GM12878 (cell line): ENCODE results near the gene FAM193B. TPM values are rescaled to one million over a fixed set of nuclear protein-coding genes. Genes with fewer than 3 reads are reported as not detected.

Experiments
- CBFB ChIP-seq: IDR thresholded peaks from 2 replicates; pipeline ENCODE4 v1.6.1; 2016; ENCODE audit warnings: antibody characterized with exemption, low read depth
- CHD1 ChIP-seq: IDR thresholded peaks from 2 replicates; pipeline ENCODE4 v1.6.1; 2012; ENCODE audit warnings: low read depth, low read length, improper control_type of control experiment
- CHD2 ChIP-seq: IDR thresholded peaks from 2 replicates; pipeline ENCODE4 v1.6.1; 2011; ENCODE audit warnings: low read depth, low read length, improper control_type of control experiment, borderline replicate concordance
- MTA3 ChIP-seq: IDR thresholded peaks from 2 replicates; pipeline ENCODE4 v1.6.1; 2012; ENCODE audit warnings: low read length, inconsistent platforms, borderline replicate concordance
- NFIC ChIP-seq: IDR thresholded peaks from 2 replicates; pipeline ENCODE4 v1.6.1; 2012; ENCODE audit warnings: low read depth, mild to moderate bottlenecking, inconsistent platforms, low read length, moderate library complexity
- NR2F1 ChIP-seq: fragments of 450-650 bp; conservative IDR thresholded peaks from 2 replicates; pipeline ENCODE4 v1.6.1; 2017; ENCODE audit warnings: mild to moderate bottlenecking
- NRF1 ChIP-seq: conservative IDR thresholded peaks from 2 replicates; pipeline ENCODE4 v1.6.1; 2011; ENCODE audit warnings: mild to moderate bottlenecking, low read depth, low read length, improper control_type of control experiment
- RB1 ChIP-seq: fragments of 450-650 bp; formaldehyde crosslinking; IDR thresholded peaks from 2 replicates; pipeline ENCODE4 v1.6.1; 2017; ENCODE audit warnings: mild to moderate bottlenecking, borderline replicate concordance
- REST ChIP-seq: IDR thresholded peaks from 2 replicates; pipeline ENCODE4 v1.6.1; 2012; ENCODE audit warnings: mild to moderate bottlenecking, low read depth, low read length
- SP1 ChIP-seq: IDR thresholded peaks from one replicate; pipeline ENCODE4 v1.6.1; 2011; ENCODE audit warnings: low read depth, low read length
- TAF1 ChIP-seq: IDR thresholded peaks from 2 replicates; pipeline ENCODE4 v1.6.1; 2011; ENCODE audit warnings: mild to moderate bottlenecking, low read depth, low read length, borderline replicate concordance
- TARDBP ChIP-seq: IDR thresholded peaks from 2 replicates; pipeline ENCODE4 v1.6.1; 2016; ENCODE audit warnings: borderline replicate concordance
- ZBTB40 ChIP-seq: fragments of 450-650 bp; IDR thresholded peaks from 2 replicates; pipeline ENCODE4 v1.6.1; 2016; ENCODE audit warnings: mild to moderate bottlenecking, moderate library complexity, borderline replicate concordance
- ZNF207 ChIP-seq: fragments of 450-650 bp; IDR thresholded peaks from 2 replicates; pipeline ENCODE4 v1.6.1; 2014; ENCODE audit warnings: antibody characterized with exemption, mild to moderate bottlenecking, borderline replicate concordance
- polyA plus RNA-seq, 11 experiments: library from polyadenylated mRNA; depleted of rRNA in 4 of 11; unstranded in 6 of 11; stranded (reverse) in 5 of 11; fragments of >200 nt; fragmentation: Nextera tagmentation in 4 of 11; fragmentation: Illumina TruSeq in 1 of 11; extraction: Ambion mirVana in 4 of 11; extraction: Trizol in 1 of 11; gene quantifications; 1 replicate in 1 of 11; 2 replicates in 10 of 11; pipeline versions ENCODE4 v1.2.1 to v1.2.3, GENCODE V29; 2011 to 2016; ENCODE audit warnings: inconsistent platforms in 2 of 11, missing spikeins in 2 of 11, low read depth in 1 of 11
- total RNA-seq, 4 experiments: library from RNA; depleted of rRNA in 3 of 4; stranded (reverse); fragments of >200 nt in 3 of 4; fragmentation: Illumina TruSeq in 1 of 4; extraction: Trizol in 1 of 4; gene quantifications; 2 replicates each; pipeline versions ENCODE4 v1.2.1 to v1.2.3, GENCODE V29; 2013 to 2021
- TF ChIP-seq, protein P1 (sequence below): IDR thresholded peaks from 2 replicates; pipeline ENCODE4 v1.6.1; 2011; ENCODE audit warnings: borderline replicate concordance, low read depth, mild to moderate bottlenecking, moderate library complexity, mixed read lengths, low read length; ENCODE audit not compliant: insufficient read depth; ENCODE audit errors: extremely low read length
- TF ChIP-seq, protein P2 (sequence below): fragments of 450-650 bp; IDR thresholded peaks from 2 replicates; pipeline ENCODE4 v1.6.1; 2017; ENCODE audit warnings: mild to moderate bottlenecking, low read depth, inconsistent platforms; ENCODE audit not compliant: poor library complexity, severe bottlenecking

FAM193B gene
- total and polyA plus RNA-seq, 10 of the 15 experiments (the other 5 are each of a cell fraction or from before 2014, with no cell fraction given) = 3.3 to 47.0 (median 25.1) TPM

DNA sequence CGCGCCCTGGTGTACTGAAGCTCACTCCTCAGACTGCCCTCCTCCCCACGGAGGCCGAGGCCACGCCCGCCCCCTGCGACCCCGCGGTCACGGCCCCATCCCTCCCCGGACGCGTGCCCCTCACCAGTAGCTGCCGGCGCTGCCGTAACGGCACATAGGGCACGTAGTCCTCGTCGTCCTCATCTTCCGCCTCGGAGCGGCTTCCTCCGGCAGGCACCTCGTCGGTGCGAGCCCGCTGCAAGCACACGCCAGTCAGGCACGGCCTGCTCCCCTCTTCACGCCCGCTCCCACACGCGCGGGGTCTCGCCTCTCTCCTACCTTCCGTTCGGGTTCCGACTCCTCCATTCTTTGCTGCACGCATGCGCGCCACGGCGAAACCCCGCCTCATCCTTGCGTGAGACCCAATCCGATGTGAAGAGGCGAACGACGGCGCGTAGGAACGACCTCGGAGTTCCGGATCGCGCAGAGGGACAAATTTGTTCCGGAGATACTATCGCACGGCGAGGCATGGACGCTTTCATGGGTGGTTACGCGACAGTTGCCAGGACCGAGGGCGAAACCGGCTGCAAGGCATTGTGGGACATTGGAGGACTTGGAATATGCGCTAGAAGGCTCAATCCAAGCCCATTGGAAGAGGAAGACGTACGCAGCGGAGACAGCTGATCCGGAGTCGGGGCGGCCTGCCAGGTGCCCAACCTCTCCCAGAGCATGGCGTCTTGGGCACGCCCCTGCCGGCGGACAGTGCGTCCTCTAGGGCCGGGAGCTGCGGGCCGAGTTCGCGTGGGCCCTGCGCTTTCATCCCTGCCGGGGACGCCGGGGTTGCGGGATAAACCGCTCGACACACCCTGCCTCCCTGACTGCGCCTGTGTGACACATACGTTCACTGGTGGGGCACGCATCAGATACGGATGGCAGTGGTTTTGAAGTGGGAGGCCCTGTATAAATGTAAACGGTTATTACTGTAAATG lies 37.5 kb downstream of the FAM193B start, which contains the start of gene DDX41 (continued):
- peak; percentile 84; the same call in 1 of the 2 replicates for TF ChIP-seq CHD1
- peak; percentile 37 for TF ChIP-seq NR2F1
- TF ChIP-seq SP1 = peak; percentile 66
- TF ChIP-seq, protein P1, sequence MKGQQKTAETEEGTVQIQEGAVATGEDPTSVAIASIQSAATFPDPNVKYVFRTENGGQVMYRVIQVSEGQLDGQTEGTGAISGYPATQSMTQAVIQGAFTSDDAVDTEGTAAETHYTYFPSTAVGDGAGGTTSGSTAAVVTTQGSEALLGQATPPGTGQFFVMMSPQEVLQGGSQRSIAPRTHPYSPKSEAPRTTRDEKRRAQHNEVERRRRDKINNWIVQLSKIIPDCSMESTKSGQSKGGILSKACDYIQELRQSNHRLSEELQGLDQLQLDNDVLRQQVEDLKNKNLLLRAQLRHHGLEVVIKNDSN = no peak
- TF ChIP-seq CBFB = peak; percentile 80
- no peak for TF ChIP-seq MTA3
- TF ChIP-seq CHD2 = peak; percentile 83
- TF ChIP-seq TARDBP = no peak
- TF ChIP-seq, protein P2, sequence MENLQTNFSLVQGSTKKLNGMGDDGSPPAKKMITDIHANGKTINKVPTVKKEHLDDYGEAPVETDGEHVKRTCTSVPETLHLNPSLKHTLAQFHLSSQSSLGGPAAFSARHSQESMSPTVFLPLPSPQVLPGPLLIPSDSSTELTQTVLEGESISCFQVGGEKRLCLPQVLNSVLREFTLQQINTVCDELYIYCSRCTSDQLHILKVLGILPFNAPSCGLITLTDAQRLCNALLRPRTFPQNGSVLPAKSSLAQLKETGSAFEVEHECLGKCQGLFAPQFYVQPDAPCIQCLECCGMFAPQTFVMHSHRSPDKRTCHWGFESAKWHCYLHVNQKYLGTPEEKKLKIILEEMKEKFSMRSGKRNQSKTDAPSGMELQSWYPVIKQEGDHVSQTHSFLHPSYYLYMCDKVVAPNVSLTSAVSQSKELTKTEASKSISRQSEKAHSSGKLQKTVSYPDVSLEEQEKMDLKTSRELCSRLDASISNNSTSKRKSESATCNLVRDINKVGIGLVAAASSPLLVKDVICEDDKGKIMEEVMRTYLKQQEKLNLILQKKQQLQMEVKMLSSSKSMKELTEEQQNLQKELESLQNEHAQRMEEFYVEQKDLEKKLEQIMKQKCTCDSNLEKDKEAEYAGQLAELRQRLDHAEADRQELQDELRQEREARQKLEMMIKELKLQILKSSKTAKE = peak; percentile 30
- peak; percentile 92 for TF ChIP-seq ZNF207
- TF ChIP-seq NRF1 = peak; percentile 81
- TF ChIP-seq ZBTB40 = peak; percentile 59; the same call in 1 of the 2 replicates
- TF ChIP-seq NFIC = no peak
- peak; percentile 50; the same call in 1 of the 2 replicates for TF ChIP-seq TAF1
- no peak for TF ChIP-seq REST
- peak; percentile 58; the same call in 1 of the 2 replicates for TF ChIP-seq RB1
